Testis (tissue), 2 donors: ENCODE measurements around the gene DTNA.

Source experiments
- CTCF ChIP-seq, 3 experiments: fragments of 450-650 bp in 2 of 3; fragments of 200-600 bp in 1 of 3; sonication (generic) in 1 of 3; IDR thresholded peaks; one replicate each; pipeline ENCODE4 v1.5.1; 2016 to 2019; ENCODE audit warnings: antibody characterized with exemption in 3 of 3, mild to moderate bottlenecking in 2 of 3, moderate library complexity in 1 of 3
- POLR2A ChIP-seq: fragments of 450-650 bp; IDR thresholded peaks from one replicate; pipeline ENCODE4 v1.6.1; 2017; ENCODE audit warnings: antibody characterized with exemption, mild to moderate bottlenecking, moderate library complexity

GRCh38 chr18:34847408-34847807, 137.3 kb downstream of the DTNA start:
- TF ChIP-seq POLR2A (no peak), CTCF (IDR thresholded peaks at IDR 0.05) (no peak)
